HG03097 (cell line): ENCODE measurements around the gene ZFHX3.

ENCODE experiments used
- ATAC-seq: cut with Tn5 transposase; IDR thresholded peaks from one replicate; pipeline ENCODE4 v1.9.1; 2021; ENCODE audit not compliant: unreplicated experiment, low FRiP score

Gene ZFHX3

GRCh38 chr16:72889616-72890582, 158.0 kb downstream of the ZFHX3 start:
- no peak for ATAC-seq

GRCh38 chr16:72887537-72887936, 160.4 kb downstream of the ZFHX3 start:
- ATAC-seq, result no peak

GRCh38 chr16:72886346-72886974, 161.5 kb downstream of the ZFHX3 start:
- ATAC-seq, result no peak

GRCh38 chr16:72884573-72884972, 163.4 kb downstream of the ZFHX3 start:
- ATAC-seq, result no peak

- no peak for ATAC-seq
These were observed 163.9 kb downstream of the ZFHX3 start for GRCh38 chr16:72884037-72884436.

- no peak for ATAC-seq
These were observed 168.1 kb downstream of the ZFHX3 start for GRCh38 chr16:72879846-72880245.

- no peak for ATAC-seq
These were observed 169.3 kb downstream of the ZFHX3 start for GRCh38 chr16:72878301-72879269.

GRCh38 chr16:72877374-72878028, 170.4 kb downstream of the ZFHX3 start:
- no peak for ATAC-seq

- ATAC-seq, result no peak
These were observed 171.0 kb downstream of the ZFHX3 start for GRCh38 chr16:72876981-72877373.

GRCh38 chr16:72876221-72876620, 171.7 kb downstream of the ZFHX3 start:
- ATAC-seq, result no peak

GRCh38 chr16:72875291-72876031, 172.5 kb downstream of the ZFHX3 start:
- ATAC-seq, result no peak

- ATAC-seq, result no peak
These were observed 174.1 kb downstream of the ZFHX3 start for GRCh38 chr16:72873853-72874252.

GRCh38 chr16:72873044-72873443, 174.9 kb downstream of the ZFHX3 start:
- ATAC-seq, result no peak

GRCh38 chr16:72865835-72866234, 182.1 kb downstream of the ZFHX3 start:
- ATAC-seq, result no peak

- no peak for ATAC-seq
These were observed 182.7 kb downstream of the ZFHX3 start for GRCh38 chr16:72865258-72865657.

- ATAC-seq, result no peak
These were observed 183.6 kb downstream of the ZFHX3 start for GRCh38 chr16:72864130-72864833.

GRCh38 chr16:72862090-72862489, 185.8 kb downstream of the ZFHX3 start:
- ATAC-seq, result no peak

GRCh38 chr16:72860726-72861562, 187.0 kb downstream of the ZFHX3 start:
- no peak for ATAC-seq
